NB4 (cell line): ENCODE measurements around the gene ABRAXAS1.
"Not testable (repeated sequence)": the region's sequence is repeated elsewhere in the genome, so short reads cannot be mapped to it uniquely, and the experiment has no call there.

Experiments
- DNase-seq: peaks from one replicate; pipeline ENCODE4 v3.0.0; 2010; ENCODE audit warnings: low read depth
- H3K4me3 ChIP-seq: one replicate; pipeline ENCODE4 v1.5.1; 2011; ENCODE audit warnings: mild to moderate bottlenecking, low read depth, low read length, moderate library complexity
- CTCF ChIP-seq: IDR thresholded peaks from one replicate; pipeline ENCODE4 v1.5.1; 2012; ENCODE audit warnings: low read depth, low read length
- MAX ChIP-seq: IDR thresholded peaks from 2 replicates; pipeline ENCODE4 v1.6.1; 2011; ENCODE audit warnings: low read depth, low read length
- MYC ChIP-seq: IDR thresholded peaks from 2 replicates; pipeline ENCODE4 v1.6.1; 2011; ENCODE audit warnings: low read depth, low read length
- POLR2A ChIP-seq: IDR thresholded peaks from 2 replicates; pipeline ENCODE4 v1.6.1; 2011; ENCODE audit warnings: mild to moderate bottlenecking; ENCODE audit not compliant: insufficient read length; ENCODE audit errors: extremely low read depth

The ABRAXAS1 gene

GRCh38 chr4:83484500-83485461 lies at the start of gene ABRAXAS1:
TSS of gene ABRAXAS1 (minus strand) at chr4:83485100. CDS start at chr4:83485072, 28 bp downstream.
- DNase-seq = peak; percentile 96
- TF ChIP-seq POLR2A (peak; percentile 73), MYC (peak; percentile 13), MAX (peak; percentile 78), CTCF (no peak)
- H3K4me3 ChIP-seq = peak within 1 kb of the TSS; percentile 75

GRCh38 chr4:83527671-83528070 lies 42.8 kb upstream of the ABRAXAS1 start:
- no peak overlapping the region for H3K4me3 ChIP-seq
- TF ChIP-seq MYC (no peak), CTCF (no peak), POLR2A (no peak), MAX (no peak)
- DNase-seq = no peak

GRCh38 chr4:83522239-83522638 lies 37.3 kb upstream of the ABRAXAS1 start:
- no peak for DNase-seq
- H3K4me3 ChIP-seq = no peak overlapping the region
- no peak for TF ChIP-seq MAX

GRCh38 chr4:83516042-83516772 lies 31.3 kb upstream of the ABRAXAS1 start:
- DNase-seq = no peak
- H3K4me3 ChIP-seq = no peak overlapping the region
- TF ChIP-seq MAX = no peak
- no peak for TF ChIP-seq POLR2A
- no peak for TF ChIP-seq MYC
- TF ChIP-seq CTCF = no peak

GRCh38 chr4:83510442-83510841 lies 25.5 kb upstream of the ABRAXAS1 start:
- no peak for DNase-seq
- H3K4me3 ChIP-seq = no peak overlapping the region
- TF ChIP-seq CTCF = no peak
- TF ChIP-seq MYC = no peak
- TF ChIP-seq POLR2A = no peak
- no peak for TF ChIP-seq MAX

GRCh38 chr4:83509156-83509585 lies 24.3 kb upstream of the ABRAXAS1 start:
- DNase-seq = peak; percentile 76
- TF ChIP-seq CTCF = peak; percentile 65
- H3K4me3 ChIP-seq = not testable (repeated sequence)
